ENCODE data around the gene RASGEF1C.
"Not testable (repeated sequence)": the region's sequence is repeated elsewhere in the genome, so short reads cannot be mapped to it uniquely, and the experiment has no call there.

The RASGEF1C gene

DNA sequence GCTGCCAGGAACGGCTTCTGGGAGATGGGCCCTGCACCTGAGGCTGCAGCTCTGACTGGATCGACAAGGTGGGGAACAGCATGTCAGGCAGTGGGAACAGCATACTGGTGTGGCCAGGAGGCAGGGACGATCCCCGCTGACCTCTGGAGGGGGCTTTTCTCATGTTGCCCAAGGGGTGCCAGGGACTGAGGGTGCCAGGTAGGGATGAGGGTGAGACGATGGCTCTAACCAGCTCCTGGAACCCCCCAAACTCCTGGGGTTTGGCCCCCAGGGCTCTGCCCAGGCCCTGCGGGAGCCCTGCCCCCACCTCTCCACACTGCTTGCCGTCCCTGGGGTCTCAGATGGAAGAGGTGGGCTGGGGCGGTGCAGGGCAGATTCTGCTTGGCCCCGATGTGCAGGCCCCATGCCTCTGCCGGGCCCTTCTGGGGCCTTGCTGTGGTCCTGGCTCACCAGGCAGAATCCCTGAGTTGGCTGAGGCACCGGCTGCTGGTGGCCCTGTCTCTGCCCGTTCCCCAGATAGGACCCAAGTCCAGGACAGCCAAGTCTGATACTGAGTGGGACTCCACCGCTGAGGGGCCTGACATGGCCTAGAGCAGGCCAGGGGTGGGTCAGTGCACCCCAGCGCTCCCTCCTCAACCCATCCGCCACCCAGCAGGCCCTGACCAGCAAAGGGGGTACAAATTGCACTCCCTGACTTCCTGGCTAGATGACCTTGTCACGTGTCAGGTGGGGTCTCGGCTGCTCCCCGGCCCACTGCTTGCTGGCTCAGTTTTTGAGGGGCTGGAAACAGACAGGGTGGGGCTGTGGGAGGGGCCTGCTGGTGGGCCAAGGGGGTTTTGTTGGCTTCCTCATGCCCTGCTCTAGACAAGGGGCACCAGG, 109.0 kb downstream of the RASGEF1C start:
- DNase-seq (ENCODE audit: low read depth): no peak

DNA sequence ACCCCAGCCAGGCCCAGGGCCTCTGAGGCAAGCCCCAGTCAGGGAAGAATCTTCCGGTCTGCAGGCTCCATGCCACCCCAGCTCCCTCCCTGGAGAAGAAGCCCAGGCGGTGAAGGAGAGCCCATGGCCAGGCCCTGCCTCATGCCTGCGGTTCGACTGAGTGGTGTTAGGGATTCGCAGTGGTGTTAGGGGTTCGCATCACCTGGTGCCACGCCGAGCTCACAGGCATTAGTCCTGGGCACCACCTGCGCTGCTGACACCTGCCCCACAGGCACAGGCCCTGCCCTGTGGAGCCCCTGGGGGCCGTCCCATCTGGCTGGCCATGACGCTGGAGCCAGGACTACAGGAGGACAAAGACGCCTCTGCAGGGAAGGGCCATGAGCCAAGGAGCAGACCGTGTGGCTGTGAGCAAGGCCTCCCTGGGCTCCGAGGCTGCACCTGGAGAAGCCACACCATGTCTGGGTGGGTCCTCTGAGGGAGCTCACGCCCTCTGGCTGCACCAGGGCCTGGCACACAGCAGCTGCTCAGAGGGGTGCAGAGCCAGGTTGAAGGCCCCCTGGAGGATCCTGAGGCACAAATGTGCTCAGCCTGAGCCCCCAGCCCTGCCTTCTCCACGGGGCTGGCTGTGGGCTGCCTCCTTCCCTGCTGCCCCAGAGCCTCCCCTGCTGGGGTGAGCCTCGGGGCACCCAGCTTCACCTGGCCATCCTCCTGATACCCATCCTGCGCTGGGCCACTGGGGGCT, 109.8 kb downstream of the RASGEF1C start:
- DNase-seq (ENCODE audit: low read depth): no peak

DNA sequence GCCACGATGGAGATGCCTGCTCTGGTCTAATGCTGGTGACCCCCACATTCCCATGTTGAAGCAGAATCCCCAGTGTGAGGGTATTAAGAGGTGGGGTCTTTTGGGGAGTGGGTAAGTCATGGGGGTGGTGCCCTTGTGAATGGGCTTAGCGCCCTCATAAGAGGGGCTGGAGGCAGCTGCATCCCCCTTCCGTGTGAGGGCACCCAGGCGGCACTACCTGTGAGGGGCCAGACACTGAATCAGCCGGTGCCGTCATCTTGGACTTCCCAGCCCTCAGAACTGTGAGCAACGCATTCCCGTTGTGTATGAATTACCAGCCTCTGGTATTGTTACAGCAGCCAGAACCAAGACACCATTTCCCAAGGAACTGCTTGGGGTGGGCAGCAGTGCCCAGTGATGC, 110.5 kb downstream of the RASGEF1C start:
- DNase-seq (ENCODE audit: low read depth): no peak

DNA sequence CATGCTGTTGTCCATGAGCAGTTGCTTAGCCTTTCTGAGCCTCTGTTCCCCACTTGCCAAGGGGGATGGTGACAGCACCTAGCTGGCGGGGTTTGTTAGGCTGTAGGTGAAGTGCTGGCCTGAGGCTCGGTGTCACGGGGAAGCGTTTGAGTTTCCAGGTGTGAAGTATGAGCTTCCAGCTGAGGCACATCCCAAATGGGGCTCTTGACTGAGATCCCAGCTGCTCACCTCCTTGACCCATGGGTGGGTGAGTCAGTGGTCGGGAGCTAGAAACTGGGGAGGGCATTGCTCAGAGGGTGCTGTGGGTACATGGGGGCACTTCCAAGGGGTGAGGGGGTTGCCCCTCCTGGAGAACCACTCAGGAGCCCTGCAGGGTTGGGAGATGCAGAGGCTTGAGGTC, 111.1 kb downstream of the RASGEF1C start:
- DNase-seq (ENCODE audit: low read depth): no peak

DNA sequence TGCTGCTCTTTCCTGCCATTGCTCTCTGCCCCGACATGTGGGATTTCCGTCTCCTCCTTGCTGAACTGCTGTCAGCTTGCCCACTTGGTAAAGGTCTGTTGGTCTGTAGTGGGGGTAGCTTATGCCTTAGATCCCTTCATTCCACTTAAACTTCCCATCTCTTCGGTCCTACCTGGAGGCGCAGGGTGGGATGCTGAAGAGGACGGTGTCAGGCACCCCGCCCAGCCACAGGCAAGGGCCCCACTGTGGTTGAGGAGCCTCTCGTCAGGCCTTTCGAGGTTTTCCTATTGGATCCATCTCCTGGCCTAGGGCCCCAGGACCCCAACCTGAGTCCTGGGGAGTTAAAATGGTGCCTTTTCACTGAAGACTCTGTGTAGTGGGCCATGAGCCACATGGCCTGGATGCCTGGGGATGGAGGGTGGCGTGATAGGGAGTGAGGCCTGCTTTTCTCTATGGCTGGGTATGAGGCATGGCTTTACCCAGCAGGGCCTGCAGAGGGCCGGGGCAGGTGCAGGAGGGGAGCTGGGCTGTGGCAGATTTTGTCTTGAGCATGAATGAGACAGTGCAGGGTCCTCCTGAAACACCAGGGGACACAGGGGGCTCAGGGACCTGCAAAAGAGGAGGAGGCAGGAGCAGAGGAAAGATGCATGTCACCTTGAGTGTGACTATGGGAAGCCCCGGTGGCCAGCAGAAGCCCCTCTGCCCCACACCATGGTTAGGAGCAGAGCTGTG, 111.7 kb downstream of the RASGEF1C start:
- DNase-seq (ENCODE audit: low read depth): no peak

DNA sequence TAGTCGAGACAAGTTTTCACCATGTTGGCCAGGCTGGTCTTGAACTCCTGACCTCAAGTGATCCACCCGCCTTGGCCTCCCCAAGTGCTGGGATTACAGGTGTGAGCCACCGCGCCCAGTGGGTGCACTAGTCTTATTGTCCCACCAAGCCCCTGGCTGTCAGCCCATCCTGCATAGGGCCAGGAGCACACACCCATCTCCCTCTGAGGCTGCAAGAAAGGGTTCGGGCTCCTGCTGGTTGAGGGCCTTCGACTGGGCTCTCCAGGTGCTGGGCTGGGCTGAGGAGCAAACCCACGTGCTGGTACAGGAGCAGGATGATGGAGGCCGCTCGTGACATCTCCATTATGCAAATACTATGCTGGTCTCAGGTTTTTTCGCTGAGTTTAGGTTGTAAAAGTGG, 112.4 kb downstream of the RASGEF1C start:
- no peak for DNase-seq (ENCODE audit: low read depth)

DNA sequence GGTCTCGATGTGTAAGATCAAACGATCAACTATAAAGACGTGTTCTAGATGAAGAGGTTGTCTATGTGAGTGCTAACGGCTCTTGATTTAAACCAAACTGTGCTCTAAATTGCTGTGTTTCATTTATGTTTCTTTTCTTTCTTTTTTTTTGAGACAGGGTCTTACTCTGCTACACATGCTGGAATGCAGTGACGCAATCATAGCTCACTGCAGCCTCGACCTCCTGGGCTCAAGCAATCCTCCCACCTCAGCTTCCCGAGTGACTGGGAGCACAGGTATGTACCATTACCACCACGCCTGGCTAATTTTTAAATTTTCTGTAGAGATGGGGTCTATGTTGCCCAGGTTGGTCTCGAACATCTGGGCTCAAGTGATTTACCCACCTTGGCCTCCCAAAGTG, 113.5 kb downstream of the RASGEF1C start:
- DNase-seq (ENCODE audit: low read depth): no peak

DNA sequence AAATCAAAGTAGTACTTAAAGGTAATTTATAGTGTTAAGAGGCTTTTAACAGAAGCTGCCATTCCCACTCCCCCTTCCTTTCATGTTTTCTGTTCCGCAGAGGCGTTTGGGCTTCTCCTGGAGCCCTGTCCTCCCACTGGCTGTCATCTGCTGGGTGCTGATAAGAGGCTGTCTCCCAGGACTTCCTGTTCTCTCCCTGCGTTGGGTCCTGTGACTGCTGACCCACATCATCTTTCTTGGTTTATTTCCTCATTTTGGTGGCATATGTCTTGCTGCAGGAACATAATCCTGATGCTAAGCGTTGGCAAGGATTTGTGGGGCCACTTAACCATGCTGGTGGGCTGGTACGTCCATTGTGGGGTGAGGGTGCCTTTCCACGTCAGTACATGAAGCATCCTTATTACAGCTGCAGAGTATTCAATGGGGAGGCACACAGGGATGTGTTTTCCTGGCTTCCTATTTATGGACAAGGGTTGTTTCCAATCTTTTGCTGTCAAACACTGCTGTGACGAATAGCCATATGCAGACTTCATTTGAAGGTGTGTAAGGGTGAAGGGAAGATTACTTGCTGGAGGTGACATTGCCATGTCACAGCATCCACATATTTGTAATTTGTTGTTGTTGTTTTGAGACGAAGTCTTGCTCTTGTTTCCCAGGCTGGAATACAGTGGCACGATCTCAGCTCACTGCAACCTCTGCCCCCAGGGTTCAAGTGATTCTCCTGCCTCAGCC, 115.2 kb downstream of the RASGEF1C start:
- no peak for DNase-seq (ENCODE audit: low read depth)

DNA sequence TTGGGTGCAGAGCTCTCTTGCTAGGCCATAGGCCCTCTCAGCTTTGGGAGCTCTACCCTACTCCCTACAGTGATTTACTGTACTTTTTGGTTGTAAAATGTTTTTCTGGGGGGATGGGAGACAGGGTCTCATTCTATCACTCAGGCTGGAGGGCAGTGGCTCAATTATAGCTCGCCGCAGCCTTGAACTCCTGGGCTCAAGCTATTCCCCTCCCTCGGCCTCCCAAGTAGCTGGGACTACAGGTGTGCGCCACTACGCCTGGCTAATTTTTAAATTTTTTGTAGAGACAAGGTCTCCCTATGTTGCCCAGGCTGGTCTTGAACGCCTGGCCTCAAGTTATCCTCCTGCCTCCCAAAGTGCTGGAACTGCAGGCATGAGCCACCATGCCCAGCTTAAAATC, 115.8 kb downstream of the RASGEF1C start:
- DNase-seq (ENCODE audit: low read depth): no peak

DNA sequence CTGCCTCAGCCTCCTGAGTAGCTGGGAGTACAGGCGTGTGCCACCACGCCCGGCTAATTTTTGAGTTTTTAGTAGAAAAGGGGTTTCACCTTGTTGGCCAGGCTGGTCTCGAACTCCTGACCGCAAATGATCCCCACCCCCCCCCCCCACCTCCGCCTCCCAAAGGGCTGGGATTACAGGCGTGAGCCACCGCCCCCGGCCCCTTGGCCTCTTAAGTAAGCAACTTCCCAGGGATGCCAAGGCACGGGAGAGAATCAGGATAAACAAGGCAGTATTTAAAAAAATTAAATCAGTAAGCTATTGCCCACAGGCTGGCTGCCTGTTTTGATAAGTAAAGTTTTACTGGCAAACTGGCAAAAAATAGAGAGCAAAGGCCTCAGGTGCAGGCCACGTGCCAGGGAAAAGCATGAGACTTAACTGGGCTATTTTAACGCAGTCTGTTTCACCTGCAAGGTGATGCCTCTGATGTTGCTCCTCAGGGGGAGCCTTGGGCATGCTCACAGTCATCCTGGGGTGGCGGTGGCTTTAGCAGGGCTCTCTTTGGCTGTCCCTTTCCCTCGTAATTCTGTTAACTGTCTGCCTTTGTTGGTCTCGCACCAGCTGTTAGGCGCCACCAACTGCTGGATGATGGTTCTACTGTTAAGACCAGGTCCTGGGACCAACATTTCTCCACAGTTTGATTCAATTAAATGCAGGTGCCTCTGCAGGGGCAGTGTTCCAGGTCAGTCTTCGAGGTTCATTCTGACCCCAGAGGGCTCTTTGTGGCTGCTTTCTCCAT, 118.1 kb downstream of the RASGEF1C start:
- peak; percentile 17 for DNase-seq (ENCODE audit: low read depth)

DNA sequence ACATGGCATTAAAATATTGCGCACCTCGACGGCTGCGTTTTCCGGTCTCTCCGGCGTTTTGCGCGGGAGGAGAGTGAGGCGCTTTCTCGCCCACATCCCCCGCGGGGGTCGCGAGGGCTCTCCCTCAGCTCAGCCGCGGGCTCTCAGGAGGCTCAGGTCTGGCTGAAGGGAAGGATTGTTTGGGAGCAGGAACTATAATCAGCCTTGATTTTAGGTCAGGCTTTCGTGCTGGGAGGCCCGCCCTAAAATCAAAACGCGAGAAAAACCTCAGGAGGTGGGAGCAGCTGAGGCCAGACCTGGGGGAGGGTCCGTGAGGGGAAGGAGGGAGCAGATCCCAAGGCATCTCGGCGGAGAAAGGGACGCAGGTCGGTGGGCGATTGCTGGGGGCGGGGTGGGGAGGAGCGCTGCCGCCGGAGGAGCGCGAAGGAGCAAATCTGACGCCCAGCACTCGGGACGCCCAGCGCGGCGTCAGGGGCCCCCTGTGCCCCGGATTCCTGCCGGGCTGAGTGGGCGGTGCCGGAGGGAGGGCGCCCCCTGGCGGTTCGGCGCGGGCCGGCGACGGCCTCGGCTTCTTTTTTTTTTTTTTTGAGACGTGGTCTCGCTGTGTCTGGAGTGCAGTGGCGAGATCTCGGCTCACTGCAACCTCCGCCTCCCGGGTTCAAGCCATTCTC, 118.8 kb downstream of the RASGEF1C start:
- peak; percentile 49 for DNase-seq (ENCODE audit: low read depth)

DNA sequence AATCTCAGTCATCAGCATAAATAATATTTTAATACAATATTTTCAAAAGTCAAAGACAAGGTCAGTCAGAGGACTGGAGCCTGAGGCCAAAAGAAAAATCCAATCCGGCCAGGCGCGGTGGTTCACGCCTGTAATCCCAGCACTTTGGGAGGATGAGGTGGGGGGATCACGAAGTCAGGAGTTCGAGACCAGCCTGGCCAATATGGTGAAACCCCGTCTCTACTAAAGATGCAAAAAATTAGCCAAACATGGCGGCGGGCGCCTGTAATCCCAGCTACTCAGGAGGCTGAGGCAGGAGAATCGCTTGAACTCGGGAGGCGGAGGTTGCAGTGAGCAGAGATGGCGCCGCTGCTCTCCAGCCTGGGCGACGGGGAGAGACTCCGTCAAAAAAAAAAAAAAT, 119.4 kb downstream of the RASGEF1C start:
- not testable (repeated sequence) for DNase-seq (ENCODE audit: low read depth)

DNA sequence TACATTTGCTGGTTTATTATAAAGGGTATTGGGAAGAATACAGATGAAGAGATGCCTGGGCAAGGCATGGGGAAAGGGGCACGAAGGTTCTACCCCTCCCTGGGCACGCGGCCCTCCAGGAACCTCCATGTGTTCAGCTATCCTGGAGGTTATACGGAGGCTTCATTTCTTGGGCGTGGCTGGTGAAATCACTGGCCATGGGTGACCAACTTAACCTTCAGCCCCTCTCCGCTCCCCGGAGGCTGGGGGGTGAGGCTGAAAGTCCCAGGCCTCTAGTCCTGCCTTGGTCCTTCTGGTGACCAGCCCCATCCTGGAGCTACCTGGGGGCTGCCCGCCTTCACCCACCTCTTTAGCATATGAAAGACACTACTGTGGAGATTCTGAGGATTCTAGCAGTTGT, 120.5 kb downstream of the RASGEF1C start:
- DNase-seq (ENCODE audit: low read depth): no peak

DNA sequence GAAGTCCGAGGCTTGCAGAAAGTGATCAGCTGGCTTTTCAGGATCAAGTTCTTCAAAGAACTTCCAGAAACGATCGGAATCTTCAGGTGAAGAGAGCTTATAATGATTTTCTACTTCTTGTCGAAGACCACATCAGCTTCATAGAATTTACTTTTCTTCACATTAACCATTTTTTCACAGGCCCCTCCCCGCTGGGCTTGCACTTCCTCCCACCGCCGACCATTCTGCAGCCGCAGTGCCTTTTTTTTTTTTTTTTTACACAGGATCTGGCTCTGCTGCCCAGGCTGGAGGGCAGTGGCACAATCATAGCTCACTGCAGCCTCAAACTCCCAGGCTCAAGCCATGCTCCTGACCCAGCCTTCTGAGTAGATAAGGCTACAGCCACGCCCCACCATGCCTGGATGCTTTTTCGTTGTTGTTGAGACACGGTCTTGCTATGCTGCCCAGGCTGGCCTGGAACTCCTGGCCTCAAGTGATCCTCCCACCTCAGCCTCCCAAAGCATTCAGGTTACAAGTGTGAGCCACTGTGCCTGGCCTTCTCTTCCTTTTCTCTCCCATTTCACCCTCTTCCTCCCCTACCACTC, 122.1 kb downstream of the RASGEF1C start:
- no peak for DNase-seq (ENCODE audit: low read depth)

DNA sequence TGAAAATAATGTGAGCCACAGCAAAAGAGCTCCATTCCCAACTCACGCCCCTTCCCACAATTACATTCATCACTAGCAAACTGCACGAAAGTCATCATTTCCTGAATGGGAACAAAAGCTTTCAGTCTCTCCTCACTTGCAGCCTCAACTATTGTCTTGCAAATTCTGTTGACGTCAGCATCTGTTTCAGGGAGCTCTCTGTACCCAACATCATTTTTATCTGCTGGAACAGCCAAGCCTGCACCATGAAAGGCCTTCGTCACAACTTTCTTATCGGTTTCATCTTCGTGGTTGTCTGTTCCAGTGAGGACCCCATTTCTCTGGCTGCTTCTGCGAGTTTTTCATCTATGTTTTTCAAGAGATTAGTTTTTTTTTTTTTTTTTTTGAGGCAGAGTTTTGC, 123.2 kb downstream of the RASGEF1C start:
- DNase-seq (ENCODE audit: low read depth): no peak

DNA sequence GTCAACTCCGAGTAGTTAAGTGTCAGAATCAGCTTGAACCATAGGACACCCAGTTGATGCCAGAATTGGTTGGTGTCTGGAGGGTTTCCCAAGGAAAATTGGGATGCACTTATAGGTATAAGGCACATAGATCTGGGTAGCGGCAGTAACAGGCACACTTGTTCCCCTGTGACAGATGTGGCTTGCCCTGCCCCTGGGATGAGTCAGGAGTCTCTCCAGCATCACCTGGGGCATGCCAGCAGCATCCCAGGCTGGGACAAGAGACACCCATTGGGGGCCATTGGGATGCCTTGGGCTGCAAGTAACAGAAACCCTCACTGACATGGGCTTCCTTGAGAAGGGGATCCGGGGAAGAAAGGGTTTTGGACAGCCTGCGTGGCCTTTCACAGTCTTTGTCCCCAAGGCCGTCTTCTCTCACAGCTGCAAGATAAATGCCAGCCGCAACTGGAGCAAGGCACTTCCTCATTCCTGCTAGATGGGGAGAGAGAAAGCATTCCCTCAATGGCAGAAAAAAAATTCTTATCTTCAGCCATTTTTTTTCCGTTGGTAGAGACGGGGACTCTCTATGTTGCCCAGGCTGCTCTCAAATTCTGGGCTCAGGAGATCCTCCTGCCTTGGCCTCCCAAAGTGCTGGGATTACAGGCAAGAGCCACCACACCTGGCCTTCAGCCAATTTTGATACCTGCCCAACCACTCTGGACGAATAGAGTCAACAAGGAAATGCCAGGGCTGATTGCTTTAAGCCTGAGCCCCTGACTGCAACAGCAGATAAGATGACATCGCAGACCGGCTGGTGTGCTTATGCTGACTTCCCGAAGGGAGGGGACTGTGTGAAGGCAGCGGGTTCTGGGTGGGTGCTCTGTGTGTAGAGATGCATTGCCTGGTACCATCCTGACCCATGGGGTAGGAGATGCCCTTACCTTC, 124.1 kb downstream of the RASGEF1C start:
- no peak for DNase-seq (ENCODE audit: low read depth)

DNA sequence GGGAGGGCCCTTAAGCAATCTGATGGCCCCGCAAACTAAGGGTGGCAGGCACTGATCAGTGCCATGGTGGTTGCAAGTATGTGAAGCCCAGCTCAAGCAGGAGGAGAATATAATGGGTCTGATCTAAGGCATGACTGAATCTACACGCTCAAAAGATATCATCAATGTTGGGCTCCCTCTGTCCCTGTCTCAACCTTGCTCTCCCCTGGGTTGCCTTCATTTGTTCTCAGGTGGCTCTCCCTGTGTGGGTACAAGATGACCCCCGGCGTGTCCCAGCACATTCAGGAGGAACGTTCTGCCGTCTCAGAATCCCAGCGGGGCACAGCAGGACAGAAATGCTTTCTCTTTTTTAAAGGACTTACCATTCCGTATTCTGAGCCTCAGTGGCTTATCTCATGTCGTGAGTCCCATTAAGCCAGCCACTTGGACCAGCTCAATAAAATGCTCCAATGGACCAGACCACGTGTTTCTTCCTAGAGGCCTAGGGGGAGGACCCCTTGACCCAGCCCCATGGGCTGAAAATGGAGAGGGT, 125.4 kb downstream of the RASGEF1C start:
- no peak for DNase-seq (ENCODE audit: low read depth)

DNA sequence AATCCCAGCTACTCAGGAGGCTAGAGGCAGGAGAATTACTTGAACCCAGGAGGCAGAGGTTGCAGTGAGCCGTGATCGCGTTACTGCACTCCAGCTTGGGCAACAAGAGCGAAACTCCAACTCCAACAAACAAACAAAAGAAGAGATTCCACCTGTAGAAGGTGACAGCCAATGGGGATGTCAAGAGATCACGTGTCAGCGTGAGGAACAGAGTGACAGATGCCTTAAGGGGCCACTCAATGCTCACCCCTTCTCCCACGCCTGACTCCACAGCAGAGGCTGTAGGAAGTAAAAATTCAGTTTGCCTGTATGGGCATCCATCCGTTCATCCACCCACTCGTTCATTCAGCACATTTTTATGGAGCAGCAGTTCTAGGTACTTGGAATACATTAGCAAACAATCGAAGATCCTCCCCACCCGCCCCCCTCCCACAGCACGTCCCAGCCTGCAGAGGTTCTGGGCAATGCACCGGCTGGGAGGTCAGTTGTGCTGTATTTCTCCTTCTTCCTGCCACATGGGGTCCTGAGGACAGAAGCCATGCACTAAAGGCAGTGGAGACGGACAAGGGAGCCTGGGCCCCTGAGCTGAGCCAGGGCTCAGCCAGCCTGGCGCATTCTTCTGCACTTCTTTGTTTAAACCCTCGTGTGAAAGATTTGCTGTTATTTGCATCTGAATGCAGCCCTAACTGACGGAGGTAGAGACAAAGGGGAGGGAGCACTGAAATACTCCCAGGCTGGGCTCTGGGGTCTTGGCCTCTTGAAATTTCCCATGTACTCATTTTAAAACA, 126.2 kb downstream of the RASGEF1C start:
- no peak for DNase-seq (ENCODE audit: low read depth)
